GM12865 (cell line): ENCODE data around the gene PYGL.

Experiments
- DNase-seq: peaks from one replicate; pipeline ENCODE4 v3.0.0; 2010; ENCODE audit warnings: low read depth
- H3K4me3 ChIP-seq: 2 replicates; pipeline ENCODE4 v1.5.1; 2011; ENCODE audit warnings: mild to moderate bottlenecking, low read depth, low read length, control low read depth
- CTCF ChIP-seq: IDR thresholded peaks from 2 replicates; pipeline ENCODE4 v1.5.1; 2011; ENCODE audit warnings: low read length, control low read depth, low read depth, inconsistent platforms; ENCODE audit not compliant: insufficient read depth; ENCODE audit errors: missing control alignments

PYGL gene

GRCh38 chr14:50860478-50861086, 83.7 kb downstream of the PYGL start:
- peak; percentile 90 for DNase-seq
- H3K4me3 ChIP-seq = peak overlapping the region; percentile 75
- peak; percentile 70 for TF ChIP-seq CTCF

- peak overlapping the region; percentile 75 for H3K4me3 ChIP-seq
- no peak for TF ChIP-seq CTCF
- DNase-seq = peak; percentile 11
Observed at GRCh38 chr14:50859296-50859624, 85.0 kb downstream of the PYGL start.

GRCh38 chr14:50856660-50857059, 87.6 kb downstream of the PYGL start:
- no peak overlapping the region for H3K4me3 ChIP-seq
- TF ChIP-seq CTCF = no peak
- no peak for DNase-seq

GRCh38 chr14:50855558-50855957, 88.7 kb downstream of the PYGL start:
- DNase-seq = no peak
- H3K4me3 ChIP-seq = no peak overlapping the region
- TF ChIP-seq CTCF = no peak
